Liver (tissue), 9 donors: ENCODE data around the gene ACTN2. TPM values are rescaled to one million over a fixed set of nuclear protein-coding genes. Genes with fewer than 3 reads are reported as not detected.

ENCODE experiments used
- DNase-seq: peaks from one replicate; pipeline ENCODE4 v3.0.0-alpha.2; 2017; ENCODE audit warnings: low spot score
- H3K27ac ChIP-seq, 2 donors: one replicate each; pipeline ENCODE4 v1.7.0; 2013; ENCODE audit warnings: inconsistent platforms in 2 of 2, low read length in 2 of 2, control low read depth in 1 of 2, low read depth in 1 of 2, mild to moderate bottlenecking in 1 of 2
- H3K27me3 ChIP-seq, 4 donors: one replicate each; pipeline versions ENCODE4 v1.6.1 to v1.7.0; 2013; ENCODE audit warnings: low read length in 3 of 4, inconsistent platforms in 1 of 4, mild to moderate bottlenecking in 1 of 4, moderate library complexity in 1 of 4; ENCODE audit not compliant: control insufficient read depth in 4 of 4, insufficient read depth in 4 of 4
- H3K36me3 ChIP-seq, 4 donors: one replicate each; pipeline versions ENCODE4 v1.6.1 to v1.7.0; 2013; ENCODE audit warnings: low read length in 3 of 4, mild to moderate bottlenecking in 3 of 4, low read depth in 1 of 4, moderate library complexity in 1 of 4; ENCODE audit not compliant: control insufficient read depth in 4 of 4, insufficient read depth in 3 of 4
- H3K4me1 ChIP-seq, 4 donors: one replicate each; pipeline versions ENCODE4 v1.6.1 to v1.7.0; 2013; ENCODE audit warnings: low read length in 3 of 4, mild to moderate bottlenecking in 3 of 4, moderate library complexity in 1 of 4; ENCODE audit not compliant: control insufficient read depth in 4 of 4, insufficient read depth in 4 of 4
- H3K4me3 ChIP-seq, 3 donors: one replicate each; pipeline versions ENCODE4 v1.6.1 to v1.7.0; 2013; ENCODE audit warnings: low read length in 3 of 3, control low read depth in 1 of 3, low read depth in 1 of 3, mild to moderate bottlenecking in 1 of 3
- H3K9ac ChIP-seq, 2 donors: one replicate each; pipeline ENCODE4 v1.7.0; 2013; ENCODE audit warnings: low read length in 2 of 2, mild to moderate bottlenecking in 2 of 2, moderate library complexity in 2 of 2, control low read depth in 1 of 2, low read depth in 1 of 2
- H3K9me3 ChIP-seq, 4 donors: one replicate each; pipeline versions ENCODE4 v1.6.1 to v1.7.0; 2013; ENCODE audit warnings: low read length in 3 of 4; ENCODE audit not compliant: control insufficient read depth in 4 of 4
- ATF3 ChIP-seq: IDR thresholded peaks from 2 replicates; pipeline ENCODE4 v1.6.1; 2016; ENCODE audit warnings: antibody characterized with exemption
- CTCF ChIP-seq: fragments of 150-350 bp; IDR thresholded peaks from 2 replicates; pipeline ENCODE4 v1.5.1; 2017; ENCODE audit warnings: improper control_type of control experiment, low read depth, low read length; ENCODE audit not compliant: missing input control
- EGR1 ChIP-seq, 2 donors: IDR thresholded peaks; 2 replicates each; pipeline ENCODE4 v1.6.1; 2016 to 2018; ENCODE audit warnings: antibody characterized with exemption in 2 of 2, low read depth in 2 of 2
- FOXA1 ChIP-seq: IDR thresholded peaks from 2 replicates; pipeline ENCODE4 v1.6.1; 2016; ENCODE audit warnings: antibody characterized with exemption
- FOXA2 ChIP-seq: IDR thresholded peaks from 2 replicates; pipeline ENCODE4 v1.6.1; 2016; ENCODE audit warnings: antibody characterized with exemption
- GABPA ChIP-seq, 2 donors: IDR thresholded peaks in 1 of 2; conservative IDR thresholded peaks in 1 of 2; 2 replicates each; pipeline ENCODE4 v1.6.1; 2016; ENCODE audit warnings: antibody characterized with exemption in 2 of 2, mild to moderate bottlenecking in 1 of 2, moderate library complexity in 1 of 2
- HNF4A ChIP-seq, 2 donors: conservative IDR thresholded peaks; 2 replicates each; pipeline ENCODE4 v1.6.1; 2016; ENCODE audit warnings: antibody characterized with exemption in 2 of 2, mild to moderate bottlenecking in 2 of 2
- HNF4G ChIP-seq: IDR thresholded peaks from 2 replicates; pipeline ENCODE4 v1.6.1; 2016; ENCODE audit warnings: antibody characterized with exemption
- MAX ChIP-seq: IDR thresholded peaks from 2 replicates; pipeline ENCODE4 v1.6.1; 2016; ENCODE audit warnings: antibody characterized with exemption
- NR2F2 ChIP-seq: IDR thresholded peaks from 2 replicates; pipeline ENCODE4 v1.6.1; 2016; ENCODE audit warnings: antibody characterized with exemption
- RAD21 ChIP-seq, 2 donors: IDR thresholded peaks; 2 replicates each; pipeline ENCODE4 v1.6.1; 2016; ENCODE audit warnings: antibody characterized with exemption in 2 of 2, mild to moderate bottlenecking in 2 of 2
- REST ChIP-seq: IDR thresholded peaks from 2 replicates; pipeline ENCODE4 v1.6.1; 2016; ENCODE audit warnings: antibody characterized with exemption, mild to moderate bottlenecking
- SP1 ChIP-seq: IDR thresholded peaks from 2 replicates; pipeline ENCODE4 v1.6.1; 2018; ENCODE audit warnings: antibody characterized with exemption, mild to moderate bottlenecking
- TAF1 ChIP-seq: conservative IDR thresholded peaks from 2 replicates; pipeline ENCODE4 v1.6.1; 2016; ENCODE audit warnings: antibody characterized with exemption, mild to moderate bottlenecking
- YY1 ChIP-seq: IDR thresholded peaks from 2 replicates; pipeline ENCODE4 v1.6.1; 2016; ENCODE audit warnings: antibody characterized with exemption, mild to moderate bottlenecking
- ZBTB33 ChIP-seq: IDR thresholded peaks from 2 replicates; pipeline ENCODE4 v1.6.1; 2016; ENCODE audit warnings: antibody characterized with exemption
- WGBS: extraction: QIAGEN DNeasy Blood & Tissue Kit; methylation state at CpG from one replicate; pipeline ENCODE4 v1.1.7; 2013; 5-methylcytosine and 5-hydroxymethylcytosine counted together
- polyA plus RNA-seq, 2 donors: library from polyadenylated mRNA; stranded (reverse) in 1 of 2; unstranded in 1 of 2; fragments of 200-250 nt in 1 of 2; fragments of >200 nt in 1 of 2; fragmentation: Nextera tagmentation in 1 of 2; extraction: Ambion mirVana in 1 of 2; gene quantifications; one replicate each; pipeline versions ENCODE4 v1.2.1 to v1.2.3, GENCODE V29; 2013 to 2015
- total RNA-seq, 2 donors: library from RNA; depleted of rRNA; stranded (reverse); fragments of >200 nt; gene quantifications; one replicate each; pipeline ENCODE4 v1.2.3, GENCODE V29; 2014
- donor health status: healthy.
- donor health status: healthy.
- donor health status: healthy.
- donor health status: healthy.
- donor health status: healthy.

ACTN2 gene
- total and polyA plus RNA-seq, 4 donors, result 0.08 to 0.81 (median 0.15) TPM

GRCh38 chr1:236702791-236703394 lies 16.6 kb downstream of the ACTN2 start (continued):
- TF ChIP-seq ATF3, result no peak
- no peak for TF ChIP-seq MAX
- no peak for TF ChIP-seq RAD21 (IDR thresholded peaks at IDR 0.05)
- TF ChIP-seq YY1, result no peak
- TF ChIP-seq SP1, result no peak
- no peak for TF ChIP-seq ZBTB33
- TF ChIP-seq EGR1 (IDR thresholded peaks at IDR 0.05; ENCODE audit: low read depth in 2 of 2), result no peak
- TF ChIP-seq HNF4A (conservative IDR thresholded peaks at IDR 0.05), result no peak

GRCh38 chr1:236705771-236706170 lies 19.5 kb downstream of the ACTN2 start:
- H3K4me1 ChIP-seq, result no peaks in the 10 kb centered on the region
- no peak overlapping the region for H3K27ac ChIP-seq
- no peak overlapping the region for H3K4me3 ChIP-seq
- WGBS, result 83% methylated on average over 1 of the region's 1 CpG
- peaks cover 0 to 2% (median 0%) of the 10 kb centered on the region in 4 donors for H3K27me3 ChIP-seq
- DNase-seq, result no peak
- no peaks in the 10 kb centered on the region for H3K36me3 ChIP-seq
- no peaks in the 10 kb centered on the region for H3K9me3 ChIP-seq
- H3K9ac ChIP-seq, result no peak overlapping the region
- TF ChIP-seq CTCF (no peak), TAF1 (no peak), REST (no peak), SP1 (no peak), YY1 (no peak), RAD21 (IDR thresholded peaks at IDR 0.05) (no peak), HNF4G (no peak), FOXA1 (no peak), EGR1 (IDR thresholded peaks at IDR 0.05; ENCODE audit: low read depth in 2 of 2) (no peak), NR2F2 (no peak), GABPA (IDR thresholded peaks at IDR 0.05 in 1 of 2, conservative IDR thresholded peaks at IDR 0.05 in 1 of 2) (no peak), MAX (no peak), FOXA2 (no peak), ZBTB33 (no peak), ATF3 (no peak)
